GM21737 (cell line): ENCODE results near the gene GBF1.

Source experiments
- ATAC-seq: cut with Tn5 transposase; IDR thresholded peaks from one replicate; pipeline ENCODE4 v1.9.1; 2021; ENCODE audit warnings: mild to moderate bottlenecking, moderate library complexity; ENCODE audit not compliant: unreplicated experiment

The GBF1 gene

DNA sequence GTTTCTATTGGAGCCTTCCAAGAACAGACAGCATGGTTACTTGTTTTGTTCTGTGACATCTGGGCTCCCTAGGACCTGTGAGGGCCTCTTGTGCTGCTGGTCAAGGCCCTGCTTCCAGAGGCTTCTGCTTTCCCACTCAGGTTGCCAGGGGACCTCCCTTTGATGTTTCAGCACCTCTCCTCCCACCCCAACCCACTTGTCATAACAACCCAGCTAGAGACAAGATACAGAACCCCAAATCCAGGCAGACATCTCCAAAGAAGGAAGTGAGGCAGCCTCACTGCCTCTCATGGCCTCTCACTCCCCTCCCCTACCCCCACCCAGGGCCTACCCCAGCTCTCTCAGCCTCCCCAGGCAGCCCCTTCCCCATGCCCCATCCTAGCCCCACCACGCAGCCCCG, 161.5 kb downstream of the GBF1 start:
- no peak for ATAC-seq

DNA sequence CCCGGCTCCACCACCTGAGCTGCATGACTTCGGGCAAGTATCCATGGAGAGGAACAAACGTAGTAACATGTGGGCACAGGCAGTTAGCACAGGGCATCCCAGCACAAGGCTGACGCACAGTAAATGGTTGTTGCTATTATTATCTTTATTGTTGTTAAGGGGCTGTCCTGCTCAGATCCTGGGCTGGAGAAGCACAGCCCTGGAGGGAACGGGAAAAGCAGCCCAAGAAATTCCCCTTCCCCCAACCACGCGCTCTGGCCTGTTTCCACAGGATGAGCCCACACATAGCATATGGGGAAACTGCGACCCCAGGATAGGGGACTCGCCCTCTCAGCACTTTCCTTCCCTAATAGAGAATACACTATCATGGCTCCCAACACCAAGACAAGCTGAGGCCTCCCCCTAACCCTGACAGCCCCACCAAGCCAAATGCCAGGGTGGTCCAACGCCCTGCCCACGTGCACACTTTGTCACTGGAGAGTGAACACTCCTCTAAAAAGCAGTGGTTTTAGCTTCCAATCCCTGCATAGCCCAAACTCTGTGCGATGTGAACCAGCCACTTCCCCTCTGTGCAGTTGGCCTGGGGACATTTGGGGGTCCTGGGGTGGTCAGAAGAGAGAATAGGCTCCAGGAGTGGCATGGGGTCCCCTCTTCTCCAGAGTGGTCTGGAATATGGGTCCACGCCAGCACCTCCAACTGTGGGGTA, 162.2 kb downstream of the GBF1 start:
- ATAC-seq: no peak

DNA sequence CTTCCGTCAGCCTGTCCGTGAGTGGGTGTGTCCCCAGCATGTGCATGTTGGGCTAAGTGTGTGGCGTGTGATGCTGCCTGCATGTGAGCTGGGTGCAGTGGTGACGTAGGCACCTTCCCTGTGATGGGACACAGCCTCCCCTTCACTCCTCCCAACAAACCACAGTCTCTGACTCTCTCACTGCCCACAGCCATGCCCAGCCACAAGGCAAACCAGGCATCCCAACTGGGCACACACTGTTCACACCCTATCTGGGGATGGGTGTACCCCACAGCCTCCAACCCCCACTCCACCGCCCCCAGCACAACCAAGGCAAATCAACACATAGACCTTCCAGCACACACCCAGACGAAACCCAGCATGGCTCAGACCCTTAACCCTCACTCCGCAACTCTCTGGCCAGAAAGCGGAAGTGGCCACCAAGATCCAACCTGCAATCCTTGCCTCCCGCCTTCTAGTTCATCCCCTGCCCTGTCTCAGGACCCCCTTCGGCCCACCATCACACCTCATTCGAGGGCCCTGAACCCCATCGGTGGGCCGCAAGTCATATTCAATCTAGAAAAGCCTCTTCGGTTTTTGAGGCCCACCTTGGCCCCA, 162.9 kb downstream of the GBF1 start:
- ATAC-seq: no peak

DNA sequence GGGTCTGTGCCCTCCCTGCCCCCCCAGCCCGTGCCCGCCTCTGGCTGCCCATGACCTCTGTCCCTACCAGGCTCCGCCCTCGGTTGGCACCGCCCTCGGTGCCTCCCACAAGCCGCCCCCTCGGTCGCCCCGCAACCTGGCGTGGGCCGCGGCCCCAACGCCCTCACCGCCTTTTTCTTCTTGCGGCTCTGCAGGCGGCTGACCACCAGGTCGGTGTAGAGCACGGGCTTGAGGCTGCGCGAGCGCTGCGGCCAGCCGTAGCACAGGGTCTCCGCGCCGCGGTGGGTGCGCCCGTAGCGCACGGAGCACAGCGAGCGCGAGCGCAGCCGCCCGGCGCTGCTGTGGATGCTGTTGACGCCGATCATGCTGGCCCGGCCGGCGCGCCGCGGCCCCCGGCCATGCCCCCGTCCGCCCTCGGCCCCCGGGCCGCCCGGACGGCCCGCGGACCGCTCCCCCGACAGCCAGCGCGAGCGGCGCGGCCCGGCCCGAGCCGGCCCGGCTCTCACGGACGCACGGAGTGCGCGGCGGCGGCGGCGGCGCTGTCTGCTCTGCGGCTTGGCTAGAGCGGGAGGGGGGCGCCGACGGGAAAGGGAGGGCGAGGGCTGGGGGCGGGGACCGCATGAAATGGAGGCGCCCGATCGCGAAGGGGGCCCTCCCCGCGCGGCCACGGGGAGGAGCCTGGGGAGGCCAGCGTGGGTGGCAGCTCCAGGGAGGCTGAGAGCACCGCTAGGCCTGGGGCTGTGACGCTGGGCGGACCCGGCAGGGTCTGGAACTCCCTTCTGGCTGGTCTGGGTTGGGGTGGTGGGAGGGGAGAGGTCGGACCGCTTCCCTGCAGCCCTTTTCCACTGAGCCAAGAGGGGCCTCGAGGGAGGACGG, 163.6 kb downstream of the GBF1 start:
- no peak for ATAC-seq

DNA sequence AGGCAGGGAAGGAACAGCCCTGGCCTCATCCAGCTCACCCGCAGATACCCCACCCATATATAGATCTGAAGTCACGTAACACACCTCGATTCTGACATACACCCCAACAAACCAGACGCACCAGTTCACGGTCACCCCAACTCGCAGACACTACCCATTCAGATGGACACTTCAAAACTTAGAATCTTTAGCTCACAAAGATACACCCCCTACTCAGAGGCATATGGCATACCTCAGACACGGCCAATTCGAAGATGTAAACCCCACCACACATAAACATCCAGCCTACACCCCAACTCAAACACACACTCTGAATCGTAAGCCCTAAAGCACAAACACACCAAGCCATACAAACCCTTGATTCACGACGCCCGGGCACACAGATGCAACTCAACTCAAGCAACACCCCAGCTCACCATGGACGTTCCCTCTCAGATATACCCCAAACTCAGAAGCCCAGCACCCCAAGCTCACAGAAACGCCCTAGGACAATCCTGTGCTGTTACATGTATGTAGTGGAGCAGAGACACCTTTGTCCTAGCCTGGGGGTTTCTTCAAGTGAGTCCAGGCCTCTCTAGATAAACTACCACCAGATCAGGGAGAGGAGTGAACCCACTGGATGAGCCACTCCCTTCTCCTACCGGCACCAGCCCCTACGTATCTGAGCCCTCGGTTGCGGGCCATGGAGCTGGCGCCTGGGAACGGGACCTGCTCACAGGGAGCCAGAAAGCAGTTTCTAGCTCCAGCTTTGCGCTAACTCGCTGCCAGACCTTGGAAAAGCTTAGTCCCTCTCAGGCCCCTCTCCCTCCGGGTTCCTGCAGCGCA, 164.5 kb downstream of the GBF1 start:
- no peak for ATAC-seq

DNA sequence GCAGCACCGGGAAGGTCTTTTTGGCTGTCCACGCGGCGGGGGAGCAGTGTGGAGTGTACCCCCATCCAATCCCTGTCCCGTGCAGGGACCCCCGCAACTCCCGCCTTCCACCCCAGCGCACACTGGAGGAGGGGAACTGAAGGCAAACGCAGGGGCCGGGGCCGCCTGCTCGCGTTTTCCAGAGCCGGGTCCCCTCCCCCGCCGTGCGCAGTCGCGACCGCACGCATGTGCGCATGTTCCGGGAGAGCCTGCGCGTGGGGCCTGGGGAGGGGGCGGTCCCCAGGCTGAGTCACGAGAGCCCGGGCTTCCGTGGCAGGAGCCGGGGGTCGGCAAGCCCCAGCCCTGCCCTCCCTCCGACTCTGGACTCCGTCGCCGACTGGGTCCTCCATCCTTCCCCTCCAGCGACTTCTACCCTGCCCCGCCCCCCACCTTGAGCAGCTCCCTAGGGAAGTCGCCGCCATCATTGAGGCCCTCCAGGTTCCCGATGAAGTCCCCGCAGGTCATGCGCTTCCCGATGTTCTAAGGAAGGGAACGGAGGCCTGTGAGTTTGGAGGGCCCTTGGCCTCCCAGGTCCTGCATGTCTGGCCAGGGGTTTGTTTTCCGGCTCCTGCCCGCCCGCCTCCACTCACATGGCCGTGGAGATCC, 165.2 kb downstream of the GBF1 start:
- ATAC-seq: no peak

DNA sequence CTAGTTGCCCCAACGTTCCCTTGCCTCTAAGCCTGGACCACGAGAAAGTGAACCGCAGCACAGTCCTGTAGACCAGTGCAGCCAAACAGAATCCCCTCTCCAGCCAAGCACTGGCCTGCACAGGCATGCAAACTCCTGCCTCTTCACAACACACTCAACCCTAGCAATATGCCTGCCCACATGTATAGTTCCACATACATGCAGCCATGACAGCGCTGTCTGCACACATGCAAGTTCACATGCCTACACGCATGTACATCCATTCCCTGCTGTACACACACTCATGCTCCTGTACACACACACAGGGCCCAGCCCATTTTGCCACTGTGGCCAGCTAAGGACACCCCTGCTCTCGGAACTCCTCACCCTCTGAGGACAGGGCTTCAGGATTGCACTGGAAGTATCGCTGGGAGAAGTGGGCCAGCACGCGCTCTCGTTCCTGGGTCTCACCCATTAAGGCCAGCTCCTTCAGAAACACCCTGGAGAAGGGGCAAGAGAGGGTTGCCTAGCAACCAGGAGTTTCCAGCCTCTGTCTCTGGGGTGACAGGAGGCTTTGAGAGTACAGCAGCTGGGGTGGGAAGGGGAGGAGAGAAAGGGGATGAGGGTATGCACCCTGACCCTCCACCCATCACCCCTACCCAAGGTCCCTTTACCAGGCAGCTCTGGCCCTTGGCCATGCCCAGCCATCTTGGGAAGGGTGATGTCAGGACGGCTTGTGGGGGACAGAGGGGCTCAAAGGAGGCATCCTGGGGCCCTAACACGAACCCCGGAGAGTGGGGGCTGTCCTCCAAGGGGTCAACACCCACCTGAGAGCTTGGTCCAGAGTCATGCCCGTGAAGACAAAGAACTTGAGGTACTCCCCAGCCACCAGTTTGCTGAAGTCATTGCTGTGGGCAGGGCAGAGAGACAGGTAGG, 166.3 kb downstream of the GBF1 start:
- no peak for ATAC-seq

DNA sequence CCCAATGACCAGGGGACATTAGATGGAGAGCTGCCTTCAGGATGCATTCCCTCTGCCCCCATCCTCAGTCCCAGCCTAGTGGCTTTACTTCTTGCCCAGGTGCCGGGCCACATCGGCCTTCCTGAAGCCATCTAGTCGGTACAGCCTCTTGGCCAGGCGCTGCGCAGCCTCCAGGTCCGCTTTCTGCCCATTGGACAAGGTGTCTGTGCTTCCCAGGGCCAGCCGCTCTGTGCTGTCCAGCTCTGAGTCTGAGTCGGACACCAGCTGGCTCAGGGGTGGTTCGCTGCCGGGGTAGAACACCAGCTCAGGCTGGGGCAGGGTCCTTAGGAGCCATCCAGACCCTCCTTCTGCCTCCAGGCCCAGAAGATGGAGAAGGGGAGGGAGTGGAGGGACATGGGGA, 167.0 kb downstream of the GBF1 start:
- ATAC-seq: no peak

DNA sequence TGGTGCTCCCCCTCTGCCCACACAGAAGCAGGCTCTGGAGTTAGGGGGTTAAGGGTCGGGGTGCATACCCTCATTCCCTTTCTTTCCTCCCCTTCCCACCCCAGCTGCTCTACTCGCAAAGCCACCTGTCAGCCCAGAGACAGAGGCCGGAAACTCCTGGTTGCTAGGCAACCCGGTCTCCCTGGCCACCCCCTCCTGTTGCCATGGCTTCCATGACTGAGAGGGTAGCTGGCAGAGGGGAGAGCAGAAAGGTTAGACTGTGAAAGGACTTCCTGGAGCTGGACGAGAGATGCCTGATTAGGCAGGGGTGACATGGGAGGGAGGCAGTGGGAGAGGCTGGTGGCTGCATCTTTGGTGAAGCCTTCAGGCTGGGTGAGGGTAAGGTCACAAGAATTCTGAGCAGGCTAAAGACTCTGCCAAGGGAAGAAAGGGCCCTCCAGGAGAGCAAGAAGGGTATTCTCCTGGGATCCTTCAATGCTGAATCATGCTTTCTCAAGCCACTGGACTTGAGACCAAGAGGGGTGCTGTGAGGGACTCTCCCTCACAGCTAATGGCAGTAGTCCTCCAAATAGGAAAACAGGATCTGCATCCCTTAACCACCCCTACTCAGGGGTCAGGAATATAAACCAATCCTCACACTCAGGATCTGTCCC, 167.8 kb downstream of the GBF1 start:
- no peak for ATAC-seq

DNA sequence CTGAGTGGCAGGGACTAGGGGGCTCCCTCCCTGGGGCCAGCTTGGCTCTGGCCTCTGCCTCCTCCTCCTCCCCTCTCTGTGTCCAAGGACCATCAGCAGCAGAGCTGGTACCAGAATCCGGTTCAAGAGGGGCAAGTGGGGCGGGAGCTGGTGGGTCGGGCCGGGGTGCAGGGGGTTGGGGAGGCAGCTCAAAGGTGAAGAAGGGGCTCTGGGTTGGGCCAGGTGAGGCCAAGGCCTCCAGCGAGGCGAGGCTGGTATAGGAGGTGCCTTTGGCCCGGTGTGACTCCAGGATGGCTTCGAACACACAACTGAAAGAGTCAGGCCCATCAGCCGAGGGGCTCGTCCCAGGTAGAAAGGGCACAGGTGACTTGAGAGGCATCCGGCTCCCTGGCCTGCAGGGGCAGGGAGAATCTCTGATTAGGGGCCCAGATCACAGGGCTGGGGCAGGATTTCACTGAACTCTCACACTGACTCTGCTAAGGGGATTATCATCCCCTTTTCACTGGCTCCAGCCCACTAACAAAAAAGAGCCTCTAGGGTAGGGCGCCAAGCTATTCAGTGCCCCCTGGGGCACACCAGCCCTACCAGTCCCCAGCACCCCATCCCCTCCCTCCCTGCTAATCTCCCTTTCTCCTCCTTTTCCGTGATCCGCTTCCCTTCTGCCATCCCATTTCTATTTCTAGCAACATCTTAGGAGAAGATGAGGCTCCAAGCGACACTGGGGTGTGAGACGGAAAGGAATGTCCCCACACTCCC, 168.7 kb downstream of the GBF1 start:
- no peak for ATAC-seq

DNA sequence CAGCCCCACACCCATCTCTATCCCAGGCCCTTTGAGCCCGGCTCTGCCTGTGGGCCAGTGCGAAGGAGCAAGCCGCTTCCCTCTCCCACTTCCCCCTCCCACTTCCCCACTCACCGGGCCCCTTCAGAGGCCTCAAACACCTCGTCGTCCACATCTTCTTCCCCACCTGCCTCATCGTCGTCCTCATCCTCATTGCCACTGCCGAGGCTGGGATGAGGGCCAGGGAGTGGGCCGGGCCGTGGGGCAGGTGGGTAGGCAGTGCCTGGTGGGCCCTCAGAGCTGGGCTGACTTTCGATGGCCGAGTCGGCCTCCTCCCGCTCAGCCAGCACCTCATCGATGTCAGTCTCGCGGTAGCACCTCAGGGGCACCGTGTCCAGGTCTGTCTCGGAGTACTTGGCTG, 169.4 kb downstream of the GBF1 start:
- ATAC-seq: no peak

DNA sequence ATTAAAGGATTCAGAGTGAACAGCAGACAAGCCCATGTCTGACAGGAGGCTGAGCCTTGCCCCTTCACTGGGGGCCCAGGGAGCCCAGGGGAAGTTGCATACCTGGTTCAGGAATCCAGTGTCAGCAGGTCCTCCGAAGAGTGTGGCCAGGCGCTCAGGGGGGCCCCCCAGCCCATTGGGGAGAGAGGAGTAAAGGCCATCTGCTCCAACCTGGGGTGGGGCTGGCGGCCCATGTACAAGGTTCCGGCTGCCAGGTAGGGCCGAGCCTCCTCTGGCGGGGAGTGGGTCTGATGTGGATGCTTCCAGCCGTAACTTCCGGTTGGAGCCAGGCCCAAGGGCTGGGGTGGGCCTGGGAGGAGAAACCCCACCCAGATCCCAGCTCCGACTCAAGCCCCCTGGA, 171.0 kb downstream of the GBF1 start:
- no peak for ATAC-seq

DNA sequence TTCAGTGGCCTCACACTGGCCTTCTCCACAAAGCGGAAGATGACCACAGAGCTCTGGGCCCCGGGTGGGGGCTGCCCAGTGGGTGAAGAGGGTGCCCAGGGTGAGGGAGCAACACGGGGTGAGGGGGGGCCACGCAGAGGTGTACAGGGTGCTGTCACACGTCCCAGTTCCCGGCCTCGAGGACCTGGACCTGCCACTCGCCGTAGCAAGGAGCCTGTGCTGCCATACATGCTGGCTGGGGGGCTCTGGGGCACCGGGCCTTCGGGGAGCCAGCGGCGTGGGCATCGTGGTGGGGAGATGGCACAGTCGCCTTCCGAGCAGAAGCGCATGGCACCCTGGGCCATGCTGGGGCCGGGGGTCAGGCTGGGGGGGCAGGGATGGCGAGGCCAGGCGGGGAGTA, 171.4 kb downstream of the GBF1 start:
- no peak for ATAC-seq

DNA sequence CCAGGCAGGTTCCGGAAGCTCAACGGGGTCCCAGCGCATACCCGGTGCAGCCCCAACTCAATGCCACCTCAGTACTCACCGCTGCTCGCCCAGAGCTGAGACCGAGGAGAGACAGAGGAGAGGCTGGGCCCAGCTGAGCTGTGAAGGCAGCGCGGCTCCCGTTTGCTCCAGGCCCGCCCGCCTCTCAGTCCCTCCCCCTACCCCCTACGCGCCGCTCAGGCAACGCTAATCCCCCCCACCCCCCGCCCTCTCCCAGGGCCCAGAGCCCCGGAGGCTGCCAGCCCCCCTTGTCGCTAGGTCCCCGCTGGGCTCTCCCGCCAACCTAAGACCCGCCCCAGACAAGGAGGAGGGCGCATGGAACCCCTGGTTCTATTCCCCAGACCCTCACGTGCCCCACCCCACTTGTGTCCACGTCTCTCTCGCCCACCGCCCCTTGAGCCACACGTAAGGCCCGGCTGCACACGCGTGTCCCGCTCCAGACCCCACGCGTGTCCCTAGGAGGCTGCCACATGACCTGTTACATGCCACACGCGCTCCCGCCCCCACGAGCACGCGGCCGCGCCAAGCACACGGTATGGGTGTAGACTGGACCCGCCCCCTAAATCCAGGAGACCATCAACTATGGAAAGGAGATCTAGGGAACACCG, 173.4 kb downstream of the GBF1 start, which contains the start of gene PSD:
Gene PSD, minus strand, starts transcription at position 164 of the 647 bp plus-strand sequence. CDS start 1,747 bp downstream, outside the sequence.
- ATAC-seq: no peak

DNA sequence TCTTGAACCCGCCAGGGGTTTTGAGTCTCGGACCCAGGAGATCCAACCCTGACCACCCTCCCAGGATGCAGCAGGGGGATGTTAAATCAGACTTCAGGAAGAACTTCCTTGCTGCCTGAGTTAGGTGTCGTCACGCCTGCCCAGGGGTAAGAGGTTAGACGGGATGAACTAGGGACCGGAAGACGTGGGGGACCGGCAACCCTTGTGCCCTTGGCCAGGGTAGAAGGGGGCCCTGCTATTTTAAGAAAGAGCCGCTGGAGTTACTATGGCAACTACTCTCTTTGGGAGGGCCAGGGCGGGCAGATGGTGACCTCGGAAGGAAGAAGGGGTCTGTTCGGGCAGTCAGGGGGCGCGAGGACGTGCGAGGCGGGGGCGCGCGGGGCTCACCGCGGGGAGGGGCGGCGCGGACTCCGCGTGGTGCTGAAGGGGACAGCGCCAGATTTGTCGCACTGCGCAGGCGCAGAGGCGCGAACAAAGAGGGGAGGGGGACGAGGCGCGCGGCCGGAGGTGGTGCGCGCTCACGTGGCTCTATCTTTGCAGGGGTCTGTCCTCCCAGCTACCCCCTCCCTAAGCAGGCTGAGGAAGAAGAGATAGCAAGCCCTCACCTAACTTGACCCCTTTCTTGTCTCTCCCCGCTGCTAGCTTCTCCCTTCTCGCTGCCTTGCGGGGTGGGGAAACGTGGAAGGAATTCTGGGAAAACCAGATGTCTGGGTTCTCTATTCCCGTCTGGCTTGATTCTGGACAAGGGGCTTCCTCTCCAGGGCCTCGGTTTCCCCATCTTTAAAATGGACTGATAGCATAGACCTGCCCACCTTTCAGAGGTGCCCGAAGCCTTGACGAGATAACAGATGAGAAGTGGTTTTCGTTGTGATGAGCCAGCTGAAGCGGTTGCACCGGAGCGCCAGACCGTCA, 174.2 kb downstream of the GBF1 start:
- ATAC-seq: no peak

DNA sequence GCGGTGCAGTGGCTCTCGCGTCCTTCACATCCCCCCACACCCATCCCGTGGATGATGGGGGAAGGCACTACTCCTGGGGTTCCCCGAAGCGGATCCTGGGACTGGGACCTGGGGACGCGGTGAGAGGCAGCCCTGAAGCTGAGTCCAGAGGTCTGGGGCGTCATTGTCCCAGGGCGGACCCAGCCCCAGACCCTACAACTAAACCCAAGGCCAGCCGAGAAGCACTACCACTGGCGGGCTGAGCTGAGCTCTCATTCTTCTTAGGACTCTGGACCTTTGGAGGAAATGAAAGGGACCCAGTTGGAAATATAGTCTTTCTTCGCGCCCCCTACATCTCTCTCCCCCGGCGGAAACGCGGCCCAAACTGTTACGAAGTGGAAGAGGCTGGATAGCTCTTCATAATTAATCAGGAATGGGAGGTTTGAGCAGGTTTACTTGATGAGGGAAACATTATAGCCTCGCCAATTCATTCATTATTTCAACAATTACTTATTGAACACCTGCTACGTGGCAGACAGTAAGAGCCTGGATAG, 174.9 kb downstream of the GBF1 start:
- ATAC-seq: no peak
